22Rv1 (cell line): Measurements from ENCODE around the gene SCN4A.
A peak's percentile ranks its signal among the peaks of the same experiment; 100 is the strongest.
"Not testable (repeated sequence)": the region's sequence is repeated elsewhere in the genome, so short reads cannot be mapped to it uniquely, and the experiment has no call there.

Experiments used
- H3K27ac ChIP-seq: fragments of 450-650 bp; 2 replicates; pipeline ENCODE4 v1.5.1; 2017
- CTCF ChIP-seq: fragments of 450-650 bp; IDR thresholded peaks from 2 replicates; pipeline ENCODE4 v1.5.1; 2017; ENCODE audit warnings: mild to moderate bottlenecking
- ZFX ChIP-seq: fragments of 450-650 bp; IDR thresholded peaks from 2 replicates; pipeline ENCODE4 v1.6.1; 2017; ENCODE audit warnings: antibody characterized with exemption, borderline replicate concordance

Gene SCN4A

GRCh38 chr17:63972796-63973195 is at the start of gene SCN4A:
Gene SCN4A (minus strand): TSS chr17:63972918. CDS start chr17:63972841, 77 bp downstream.
- TF ChIP-seq CTCF (no peak), ZFX (no peak)
- H3K27ac ChIP-seq = no peak within 1 kb of the TSS

GRCh38 chr17:64020056-64020766 is 47.5 kb upstream of the SCN4A start, which contains the start of gene ICAM2:
Gene ICAM2 (minus strand): TSS chr17:64020633. CDS start chr17:64006691, 13,942 bp downstream.
- no peak within 1 kb of the TSS for H3K27ac ChIP-seq
- TF ChIP-seq CTCF (no peak), ZFX (no peak)

- not testable (repeated sequence) for H3K27ac ChIP-seq
Measured at GRCh38 chr17:64019551-64019961, 46.8 kb upstream of the SCN4A start.

GRCh38 chr17:64017381-64017980 is 44.8 kb upstream of the SCN4A start:
- H3K27ac ChIP-seq = no peak overlapping the region
- TF ChIP-seq ZFX = no peak
- TF ChIP-seq CTCF = peak; percentile 28

- TF ChIP-seq CTCF (no peak), ZFX (no peak)
- H3K27ac ChIP-seq = no peak overlapping the region
Measured at GRCh38 chr17:64016974-64017373, 44.3 kb upstream of the SCN4A start.

- H3K27ac ChIP-seq = no peak overlapping the region
- TF ChIP-seq ZFX = no peak
- TF ChIP-seq CTCF = 0 out of 2 replicates have a peak, but pooled peaks have one; percentile 9
Measured at GRCh38 chr17:64016231-64016784, 43.6 kb upstream of the SCN4A start.

GRCh38 chr17:64015447-64015846 is 42.7 kb upstream of the SCN4A start:
- no peak overlapping the region for H3K27ac ChIP-seq
- TF ChIP-seq ZFX (no peak), CTCF (no peak)
